GM12878 (cell line): Measurements from ENCODE around the gene WBP1L. TPM values are rescaled to one million over a fixed set of nuclear protein-coding genes. Genes with fewer than 3 reads are reported as not detected.

Experiments
- ATAC-seq: fragments of 200-7000 bp; cut with Tn5 transposase; 3 replicates; pipeline ENCODE4 v1.9.1; 2020; ENCODE audit warnings: mild to moderate bottlenecking, moderate library complexity
- BruUV-seq: library from RNA; stranded (reverse); fragments of 400-500 nt; replicated peaks from 2 replicates; lab custom pipeline; 2021; lab: Mats Ljungman, UMichigan
- CTCF ChIA-PET: fragments of 300-600 bp; sonication (Branson Sonifier 250); formaldehyde crosslinking; extraction: SDS; loops from one replicate; lab custom pipeline; 2021; ENCODE audit warnings: inconsistent platforms; lab: Yijun Ruan, JAX
- POLR2A ChIA-PET: fragments of 350-600 bp; formaldehyde crosslinking; extraction: SDS; loops from one replicate; lab custom pipeline; 2021; ENCODE audit warnings: inconsistent platforms; lab: Charles Lee
- RAD21 ChIA-PET: fragments of 300-600 bp; sonication (Branson Sonifier 250); formaldehyde crosslinking; loops from one replicate; lab custom pipeline; 2023; ENCODE audit warnings: antibody characterized with exemption; ENCODE audit not compliant: unreplicated experiment; lab: Charles Lee
- SMC1A ChIA-PET: fragments of 300-600 bp; sonication (Branson Sonifier 250); formaldehyde crosslinking; loops from one replicate; lab custom pipeline; 2023; ENCODE audit not compliant: unreplicated experiment, uncharacterized antibody; lab: Charles Lee
- DNase-seq: peaks from one replicate; pipeline ENCODE4 v3.0.0-alpha.2; 2011; ENCODE audit warnings: low read depth, low spot score
- FAIRE-seq: peaks from 3 replicates; lab custom pipeline; 2011; peaks lifted over from hg19 to GRCh38; lab: Jason Lieb, UNC
- H2AFZ ChIP-seq: 2 replicates; pipeline ENCODE4 v1.6.0; 2011; ENCODE audit warnings: low read depth, low read length, control low read depth; ENCODE audit not compliant: control insufficient read depth
- H3K27ac ChIP-seq: 2 replicates; pipeline ENCODE4 v1.5.1; 2011; ENCODE audit warnings: control low read depth; ENCODE audit not compliant: control insufficient read depth, insufficient read depth
- H3K27me3 ChIP-seq, 2 experiments: replicated peaks in 1 of 2; 2 replicates each; pipeline versions ENCODE4 v1.6.0 to v1.6.1; 2011; ENCODE audit warnings: low read length in 1 of 2; ENCODE audit not compliant: control insufficient read depth in 2 of 2, insufficient read depth in 2 of 2
- H3K36me3 ChIP-seq, 2 experiments: 2 replicates each; pipeline ENCODE4 v1.5.1; 2011; ENCODE audit warnings: low read length in 1 of 2; ENCODE audit not compliant: control insufficient read depth in 2 of 2, insufficient read depth in 2 of 2
- H3K4me1 ChIP-seq: 2 replicates; pipeline ENCODE4 v1.6.1; 2011; ENCODE audit warnings: mild to moderate bottlenecking, low read length, moderate library complexity, mixed read lengths; ENCODE audit not compliant: control insufficient read depth, insufficient read depth
- H3K4me2 ChIP-seq: 2 replicates; pipeline ENCODE4 v1.6.0; 2011; ENCODE audit warnings: control low read depth; ENCODE audit not compliant: control insufficient read depth, insufficient read depth
- H3K4me3 ChIP-seq: fragments of 200-600 bp; sonication (generic); 2 replicates; pipeline ENCODE4 v1.5.1; 2016
- H3K79me2 ChIP-seq: 2 replicates; pipeline ENCODE4 v1.6.0; 2011; ENCODE audit warnings: low read length; ENCODE audit not compliant: control insufficient read depth, insufficient read depth
- H3K9ac ChIP-seq: 2 replicates; pipeline ENCODE4 v1.8.0; 2011; ENCODE audit warnings: low read length, control low read depth, mixed read lengths; ENCODE audit not compliant: control insufficient read depth, insufficient read depth
- H3K9me3 ChIP-seq: replicated peaks from 3 replicates; pipeline ENCODE4 v1.5.1; 2011; ENCODE audit warnings: mild to moderate bottlenecking, low read length; ENCODE audit not compliant: control insufficient read depth, insufficient read depth
- H4K20me1 ChIP-seq: 2 replicates; pipeline ENCODE4 v1.6.0; 2011; ENCODE audit not compliant: control insufficient read depth, insufficient read depth
- BRCA1 ChIP-seq: IDR thresholded peaks from 2 replicates; pipeline ENCODE4 v1.6.1; 2011; ENCODE audit warnings: low read depth, low read length, improper control_type of control experiment
- CBFB ChIP-seq: IDR thresholded peaks from 2 replicates; pipeline ENCODE4 v1.6.1; 2016; ENCODE audit warnings: antibody characterized with exemption, low read depth
- ETV6 ChIP-seq, 2 experiments: fragments of 450-650 bp in 1 of 2; IDR thresholded peaks in 1 of 2; conservative IDR thresholded peaks in 1 of 2; 2 replicates each; pipeline ENCODE4 v1.6.1; 2014; ENCODE audit warnings: antibody characterized with exemption in 1 of 2, borderline replicate concordance in 1 of 2, low read depth in 1 of 2, mild to moderate bottlenecking in 1 of 2, moderate library complexity in 1 of 2
- JUNB ChIP-seq: IDR thresholded peaks from 2 replicates; pipeline ENCODE4 v1.6.1; 2016; ENCODE audit warnings: antibody characterized with exemption, mild to moderate bottlenecking
- RFX5 ChIP-seq: IDR thresholded peaks from 2 replicates; pipeline ENCODE4 v1.6.1; 2011; ENCODE audit warnings: low read depth, low read length, improper control_type of control experiment
- RUNX3 ChIP-seq: IDR thresholded peaks from 2 replicates; pipeline ENCODE4 v1.6.1; 2012; ENCODE audit warnings: low read length, inconsistent platforms
- SREBF2 ChIP-seq: IDR thresholded peaks from 2 replicates; pipeline ENCODE4 v1.6.1; 2012; ENCODE audit warnings: mild to moderate bottlenecking, low read length
- TARDBP ChIP-seq: IDR thresholded peaks from 2 replicates; pipeline ENCODE4 v1.6.1; 2016; ENCODE audit warnings: borderline replicate concordance
- ZBED1 ChIP-seq: IDR thresholded peaks from 2 replicates; pipeline ENCODE4 v1.6.1; 2016; ENCODE audit warnings: borderline replicate concordance
- ZNF384 ChIP-seq: IDR thresholded peaks from 2 replicates; pipeline ENCODE4 v1.6.1; 2012; ENCODE audit warnings: low read depth, mild to moderate bottlenecking, low read length, improper control_type of control experiment, borderline replicate concordance
- ZSCAN29 ChIP-seq: fragments of 450-650 bp; IDR thresholded peaks from 2 replicates; pipeline ENCODE4 v1.6.1; 2017; ENCODE audit warnings: mild to moderate bottlenecking, moderate library complexity
- WGBS: methylation state at CpG from one replicate; pipeline ENCODE4 v1.1.6; 2016; ENCODE audit warnings: low lambda C conversion rate; ENCODE audit not compliant: insufficient replicate concordance, insufficient coverage; ENCODE audit errors: missing lambda C conversion rate; 5-methylcytosine and 5-hydroxymethylcytosine counted together
- in situ Hi-C: fragments of 300-500 bp; cut with MboI; formaldehyde crosslinking; loops from 9 replicates; pipeline ENCODE4 v1.14.3; 2018; ENCODE audit warnings: mixed read lengths
- intact Hi-C: fragments of 100-400 bp; cut with micrococcal nuclease; formaldehyde crosslinking; loops from one replicate; pipeline ENCODE4 v1.14.2; 2022; ENCODE audit not compliant: unreplicated experiment
- polyA plus RNA-seq, 11 experiments: library from polyadenylated mRNA; depleted of rRNA in 4 of 11; unstranded in 6 of 11; stranded (reverse) in 5 of 11; fragments of >200 nt; fragmentation: Nextera tagmentation in 4 of 11; fragmentation: Illumina TruSeq in 1 of 11; extraction: Ambion mirVana in 4 of 11; extraction: Trizol in 1 of 11; gene quantifications; 1 replicate in 1 of 11; 2 replicates in 10 of 11; pipeline versions ENCODE4 v1.2.1 to v1.2.3, GENCODE V29; 2011 to 2016; ENCODE audit warnings: inconsistent platforms in 2 of 11, missing spikeins in 2 of 11, low read depth in 1 of 11
- total RNA-seq, 4 experiments: library from RNA; depleted of rRNA in 3 of 4; stranded (reverse); fragments of >200 nt in 3 of 4; fragmentation: Illumina TruSeq in 1 of 4; extraction: Trizol in 1 of 4; gene quantifications; 2 replicates each; pipeline versions ENCODE4 v1.2.1 to v1.2.3, GENCODE V29; 2013 to 2021
- TF ChIP-seq, protein P1 (sequence below): IDR thresholded peaks from 2 replicates; pipeline ENCODE4 v1.6.1; 2012; ENCODE audit warnings: low read length, inconsistent platforms
- TF ChIP-seq, protein P2 (sequence below): fragments of 450-650 bp; IDR thresholded peaks from 2 replicates; pipeline ENCODE4 v1.6.1; 2017; ENCODE audit warnings: mild to moderate bottlenecking, low read depth, inconsistent platforms; ENCODE audit not compliant: poor library complexity, severe bottlenecking

WBP1L gene
- total and polyA plus RNA-seq, 10 of the 15 experiments (the other 5 are each of a cell fraction or from before 2014, with no cell fraction given): 3.7 to 18.8 (median 12.3) TPM

DNA sequence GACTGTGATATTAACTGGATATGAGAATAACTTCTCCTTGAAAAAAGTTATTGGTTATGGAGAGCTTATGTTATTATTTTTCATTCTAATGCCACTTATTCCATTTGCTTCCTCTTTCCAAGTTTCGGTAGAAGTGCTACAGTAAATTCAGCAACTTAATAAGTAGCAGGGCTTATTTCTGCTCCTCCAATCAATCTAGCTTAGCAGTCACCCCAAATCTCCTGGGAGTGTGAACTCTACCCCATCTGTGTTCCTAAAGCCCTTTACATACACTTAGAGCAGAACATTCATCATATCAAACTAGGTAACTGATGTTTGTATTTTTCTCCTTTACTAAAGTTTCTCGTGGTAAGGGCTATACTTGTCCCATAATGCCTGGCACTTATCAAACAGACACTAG, 38.2 kb upstream of the WBP1L start:
- no peak overlapping the region for H3K27ac ChIP-seq
- H3K36me3 ChIP-seq: peaks cover 0 to 2% of the 10 kb centered on the region in 2 experiments; a peak in 3 of 4 replicates
- POLR2A ChIA-PET: interaction anchor here (0.6 to 1.4 kb wide), 4 partner anchors 8 to 55 kb away, joined by 3 to 5 read pairs (median 3); partner anchors contain the start of gene ARL3
- DNase-seq (no peak), ATAC-seq (no peak; the same call in 2 of the 3 replicates), FAIRE-seq (peak; percentile 18)
- no peak for TF ChIP-seq ZBED1
- peaks cover 19% of the 10 kb centered on the region for H3K79me2 ChIP-seq
- SMC1A ChIA-PET: interaction anchor here (1.1 to 1.5 kb wide), 2 partner anchors 31 to 54 kb away, joined by 3 to 5 read pairs; no protein-coding TSS in a partner anchor
- WGBS: 60% methylated on average over 2 of the region's 2 CpGs
- CTCF ChIA-PET: interaction anchor here (0.6 kb wide), 1 partner anchor 70 kb away, joined by 3 read pairs; no protein-coding TSS in a partner anchor
- no peak overlapping the region; the same call in 1 of the 2 replicates for H3K4me2 ChIP-seq
- peaks cover 11% of the 10 kb centered on the region for H3K4me1 ChIP-seq
- H2AFZ ChIP-seq: no peak overlapping the region
- H3K9ac ChIP-seq: no peak overlapping the region
- no peaks in the 10 kb centered on the region for H3K9me3 ChIP-seq
- BruUV-seq: no TSS peak
- RAD21 ChIA-PET: no interaction called here
- in situ Hi-C loops: no loop called here
- no peak overlapping the region for H3K4me3 ChIP-seq
- no peaks in the 10 kb centered on the region for H4K20me1 ChIP-seq
- H3K27me3 ChIP-seq: no peaks in the 10 kb centered on the region
- intact Hi-C loops: no loop called here

DNA sequence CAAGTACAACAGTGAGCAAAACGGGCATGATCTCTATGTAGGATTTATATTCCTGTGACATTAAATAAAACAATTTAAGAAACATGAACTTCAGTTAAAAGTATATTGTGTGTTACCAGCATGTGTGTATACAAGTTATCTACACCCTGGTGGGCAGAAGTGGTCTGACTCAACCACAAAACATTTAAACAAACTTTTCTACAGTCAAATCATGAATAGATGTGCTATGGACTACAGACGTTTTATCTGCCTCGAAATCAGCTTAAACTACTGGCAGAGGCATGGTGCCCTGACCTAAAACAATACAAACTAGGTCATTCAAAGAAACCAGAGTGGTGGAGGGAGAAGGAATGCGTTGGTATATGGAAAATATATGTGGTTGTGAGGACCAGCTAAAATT, 33.1 kb upstream of the WBP1L start:
- FAIRE-seq (peak; percentile 65), DNase-seq (no peak), ATAC-seq (peak; percentile 0; the same call in 1 of the 3 replicates)
- H4K20me1 ChIP-seq: no peaks in the 10 kb centered on the region
- H3K9ac ChIP-seq: peak overlapping the region; percentile 53
- no peaks in the 10 kb centered on the region for H3K9me3 ChIP-seq
- RAD21 ChIA-PET: interaction anchor here (0.9 to 9.6 kb wide), 11 partner anchors 9 to 208 kb away, joined by 3 to 140 read pairs (median 4); partner anchors contain the start of genes ACTR1A, TRIM8 and WBP1L
- in situ Hi-C loops (no loop called here), intact Hi-C loops (loop anchor here (5.0 to 10.0 kb wide), 2 partner anchors 206 to 278 kb away; partner anchors contain the start of genes ACTR1A, CUEDC2 and SUFU)
- peak overlapping the region; percentile 88 for H3K27ac ChIP-seq
- no peaks in the 10 kb centered on the region for H3K27me3 ChIP-seq
- no TSS peak for BruUV-seq
- peaks cover 63% of the 10 kb centered on the region for H3K79me2 ChIP-seq
- CTCF ChIA-PET: interaction anchor here (0.5 to 8.5 kb wide), 14 partner anchors 9 to 1202 kb away, joined by 3 to 114 read pairs (median 4); partner anchors contain the start of gene CNNM2
- H2AFZ ChIP-seq: peak overlapping the region; percentile 63
- POLR2A ChIA-PET: interaction anchor here (0.6 to 5.8 kb wide), 9 partner anchors 9 to 97 kb away, joined by 3 to 73 read pairs (median 19); partner anchors contain the start of gene WBP1L
- whole genome bisulfite sequencing: 3% methylated on average over 4 of the region's 4 CpGs
- H3K4me1 ChIP-seq: peaks cover 12% of the 10 kb centered on the region
- H3K4me2 ChIP-seq: peak overlapping the region; percentile 51
- peak overlapping the region; percentile 55; the same call in 1 of the 2 replicates for H3K4me3 ChIP-seq
- SMC1A ChIA-PET: interaction anchor here (0.6 to 9.5 kb wide), 12 partner anchors 9 to 191 kb away, joined by 3 to 140 read pairs (median 6); partner anchors contain the start of genes TRIM8 and WBP1L
- no peaks in the 10 kb centered on the region for H3K36me3 ChIP-seq
- no peak for TF ChIP-seq ZSCAN29
- no peak for TF ChIP-seq SREBF2
- no peak for TF ChIP-seq BRCA1
- no peak for TF ChIP-seq ZNF384
- TF ChIP-seq, protein P1, sequence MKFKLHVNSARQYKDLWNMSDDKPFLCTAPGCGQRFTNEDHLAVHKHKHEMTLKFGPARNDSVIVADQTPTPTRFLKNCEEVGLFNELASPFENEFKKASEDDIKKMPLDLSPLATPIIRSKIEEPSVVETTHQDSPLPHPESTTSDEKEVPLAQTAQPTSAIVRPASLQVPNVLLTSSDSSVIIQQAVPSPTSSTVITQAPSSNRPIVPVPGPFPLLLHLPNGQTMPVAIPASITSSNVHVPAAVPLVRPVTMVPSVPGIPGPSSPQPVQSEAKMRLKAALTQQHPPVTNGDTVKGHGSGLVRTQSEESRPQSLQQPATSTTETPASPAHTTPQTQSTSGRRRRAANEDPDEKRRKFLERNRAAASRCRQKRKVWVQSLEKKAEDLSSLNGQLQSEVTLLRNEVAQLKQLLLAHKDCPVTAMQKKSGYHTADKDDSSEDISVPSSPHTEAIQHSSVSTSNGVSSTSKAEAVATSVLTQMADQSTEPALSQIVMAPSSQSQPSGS: peak; percentile 29; the same call in 1 of the 2 replicates
- peak; percentile 61 for TF ChIP-seq JUNB
- peak in 1 of 2 experiments; percentile 14; a peak in 1 of 4 replicates for TF ChIP-seq ETV6 (conservative IDR thresholded peaks at IDR 0.05 in 1 of 2, IDR thresholded peaks at IDR 0.05 in 1 of 2; ENCODE audit: borderline replicate concordance in 1 of 2, low read depth in 1 of 2)
- TF ChIP-seq RUNX3: peak; percentile 92
- TF ChIP-seq TARDBP: no peak
- no peak for TF ChIP-seq RFX5
- TF ChIP-seq CBFB: 0 out of 2 replicates have a peak, but pooled peaks have one; percentile 22
- TF ChIP-seq, protein P2, sequence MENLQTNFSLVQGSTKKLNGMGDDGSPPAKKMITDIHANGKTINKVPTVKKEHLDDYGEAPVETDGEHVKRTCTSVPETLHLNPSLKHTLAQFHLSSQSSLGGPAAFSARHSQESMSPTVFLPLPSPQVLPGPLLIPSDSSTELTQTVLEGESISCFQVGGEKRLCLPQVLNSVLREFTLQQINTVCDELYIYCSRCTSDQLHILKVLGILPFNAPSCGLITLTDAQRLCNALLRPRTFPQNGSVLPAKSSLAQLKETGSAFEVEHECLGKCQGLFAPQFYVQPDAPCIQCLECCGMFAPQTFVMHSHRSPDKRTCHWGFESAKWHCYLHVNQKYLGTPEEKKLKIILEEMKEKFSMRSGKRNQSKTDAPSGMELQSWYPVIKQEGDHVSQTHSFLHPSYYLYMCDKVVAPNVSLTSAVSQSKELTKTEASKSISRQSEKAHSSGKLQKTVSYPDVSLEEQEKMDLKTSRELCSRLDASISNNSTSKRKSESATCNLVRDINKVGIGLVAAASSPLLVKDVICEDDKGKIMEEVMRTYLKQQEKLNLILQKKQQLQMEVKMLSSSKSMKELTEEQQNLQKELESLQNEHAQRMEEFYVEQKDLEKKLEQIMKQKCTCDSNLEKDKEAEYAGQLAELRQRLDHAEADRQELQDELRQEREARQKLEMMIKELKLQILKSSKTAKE: no peak
